Measurements from ENCODE around the gene FLRT1.

FLRT1 gene

GRCh38 chr11:64035576-64035975 lies at the start of gene FLRT1:
Gene FLRT1 (plus strand): TSS chr11:64035931. CDS start chr11:64116268, 80,337 bp downstream.
- DNase-seq, result no peak

DNA sequence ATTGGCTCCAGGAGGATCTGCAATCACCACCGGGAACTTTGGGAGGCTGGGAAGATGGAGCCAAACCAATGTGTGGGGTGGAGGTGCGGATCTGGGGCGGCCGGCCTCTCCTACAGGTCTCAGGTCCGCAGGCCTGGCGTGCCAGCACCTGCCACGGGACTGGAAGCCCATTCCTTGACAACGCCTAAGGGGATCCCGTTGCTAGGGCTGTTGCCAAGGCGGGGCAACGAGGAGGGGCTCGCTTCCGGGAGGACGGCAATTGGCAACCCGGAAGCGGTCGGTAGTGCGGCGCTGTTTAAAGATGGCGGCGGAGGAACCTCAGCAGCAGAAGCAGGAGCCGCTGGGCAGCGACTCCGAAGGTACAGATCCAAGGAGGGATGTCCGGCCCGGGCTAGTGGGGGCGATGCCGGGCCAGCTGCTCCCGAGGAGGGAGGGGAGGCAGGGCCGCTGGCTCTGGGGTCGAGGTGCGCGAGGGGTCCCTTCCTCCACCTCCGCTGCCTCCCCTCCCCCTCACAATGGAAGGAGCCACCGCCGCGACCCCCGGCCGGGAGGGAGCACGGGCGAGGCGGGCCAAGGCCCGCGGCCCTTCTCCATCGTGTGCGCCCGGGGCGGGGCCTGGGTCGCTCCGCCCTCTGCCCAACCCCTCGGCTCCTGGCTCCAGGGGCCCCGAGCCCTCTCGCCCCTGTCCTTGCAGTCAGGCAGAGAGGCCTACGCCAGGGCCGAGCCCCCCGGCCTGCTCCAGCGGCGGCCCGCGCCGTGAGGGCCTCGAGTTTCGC lies 49.4 kb upstream of the FLRT1 start, which contains the start of gene OTUB1:
Gene OTUB1 (plus strand): TSS at position 283 of the 776 bp plus-strand sequence. CDS start 19 bp downstream, at position 302.
- peak; percentile 85 for DNase-seq

GRCh38 chr11:63986932-63987513 lies 48.7 kb upstream of the FLRT1 start:
- DNase-seq, result no peak

GRCh38 chr11:63991558-63991957 lies 44.2 kb upstream of the FLRT1 start:
- DNase-seq, result no peak

DNA sequence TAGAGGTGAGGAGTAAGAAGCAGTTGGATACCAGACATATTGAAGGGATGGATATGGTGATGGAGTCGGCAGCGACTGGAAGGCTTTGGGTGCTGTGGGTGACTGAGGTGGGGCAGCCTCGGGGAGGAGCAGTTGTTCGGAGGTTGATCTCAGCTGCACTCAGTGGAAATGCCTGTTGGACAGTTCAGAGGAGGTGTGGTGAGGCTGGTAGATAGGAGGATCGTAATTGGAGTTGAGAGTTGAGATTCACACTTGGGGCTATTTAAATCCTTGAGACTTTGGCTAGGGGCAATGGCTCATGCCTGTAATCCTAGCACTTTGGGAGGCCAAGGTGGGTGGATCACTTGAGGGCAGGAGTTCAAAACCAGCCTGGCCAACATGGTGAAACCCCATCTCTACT lies 42.6 kb upstream of the FLRT1 start:
- DNase-seq, result no peak

- DNase-seq, result no peak
Observed at GRCh38 chr11:63993993-63994392, 41.7 kb upstream of the FLRT1 start.

DNA sequence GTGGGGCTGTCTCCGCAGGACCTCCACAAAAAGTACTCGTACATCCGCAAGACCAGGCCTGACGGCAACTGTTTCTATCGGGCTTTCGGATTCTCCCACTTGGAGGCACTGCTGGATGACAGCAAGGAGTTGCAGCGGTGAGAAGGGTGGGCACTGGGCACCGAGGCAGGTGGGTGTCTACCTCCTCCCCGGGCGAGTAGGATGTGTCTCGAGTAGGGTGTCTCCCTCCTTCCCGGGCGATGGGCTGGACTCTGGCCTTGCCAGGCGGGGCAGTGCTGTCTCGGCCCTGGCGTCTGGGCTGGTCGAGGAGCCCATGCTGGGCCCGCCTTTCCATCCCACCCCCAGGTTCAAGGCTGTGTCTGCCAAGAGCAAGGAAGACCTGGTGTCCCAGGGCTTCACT lies 39.2 kb upstream of the FLRT1 start:
- no peak for DNase-seq

DNA sequence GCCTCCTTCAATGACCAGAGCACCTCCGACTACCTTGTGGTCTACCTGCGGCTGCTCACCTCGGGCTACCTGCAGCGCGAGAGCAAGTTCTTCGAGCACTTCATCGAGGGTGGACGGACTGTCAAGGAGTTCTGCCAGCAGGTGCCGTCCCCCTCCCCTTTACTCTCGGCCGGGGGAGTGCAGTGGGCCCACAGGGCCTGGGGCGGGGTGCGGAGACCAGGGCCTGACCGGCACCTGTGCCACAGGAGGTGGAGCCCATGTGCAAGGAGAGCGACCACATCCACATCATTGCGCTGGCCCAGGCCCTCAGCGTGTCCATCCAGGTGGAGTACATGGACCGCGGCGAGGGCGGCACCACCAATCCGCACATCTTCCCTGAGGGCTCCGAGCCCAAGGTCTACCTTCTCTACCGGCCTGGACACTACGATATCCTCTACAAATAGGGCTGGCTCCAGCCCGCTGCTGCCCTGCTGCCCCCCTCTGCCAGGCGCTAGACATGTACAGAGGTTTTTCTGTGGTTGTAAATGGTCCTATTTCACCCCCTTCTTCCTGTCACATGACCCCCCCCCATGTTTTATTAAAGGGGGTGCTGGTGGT lies 38.5 kb upstream of the FLRT1 start:
- DNase-seq, result no peak

DNA sequence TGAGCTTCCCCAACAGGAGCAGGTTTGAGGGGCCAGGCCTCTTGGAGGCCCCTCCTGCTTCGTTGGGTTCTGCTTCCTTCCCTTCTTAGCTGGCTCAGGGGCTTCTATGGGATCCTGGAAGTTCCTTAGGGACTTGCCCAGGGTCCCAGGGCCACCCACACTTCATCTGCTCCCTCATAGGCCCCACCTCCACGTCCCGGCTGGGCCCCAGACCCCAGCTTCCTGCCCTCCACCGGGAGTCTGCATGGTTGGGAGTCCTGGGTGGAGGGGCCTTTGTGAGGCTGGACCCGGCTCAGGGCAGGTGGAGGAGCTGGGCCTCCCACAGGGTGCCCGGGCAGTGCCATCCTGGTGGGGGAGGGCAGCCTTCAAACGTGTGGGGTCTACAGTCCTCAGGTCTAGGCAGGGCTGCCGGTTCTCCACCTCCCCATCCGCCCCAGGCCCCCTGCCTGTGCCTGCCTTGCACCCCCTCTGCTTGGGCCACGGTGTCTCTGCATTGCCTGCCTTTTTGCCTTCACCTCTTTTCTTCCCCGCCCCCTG lies 37.9 kb upstream of the FLRT1 start:
- no peak for DNase-seq

GRCh38 chr11:63998558-63999348 lies 37.0 kb upstream of the FLRT1 start:
- no peak for DNase-seq

GRCh38 chr11:63999349-64000025 lies 36.2 kb upstream of the FLRT1 start:
- DNase-seq, result peak; percentile 47

- DNase-seq, result peak; percentile 66
Observed at GRCh38 chr11:64000026-64000739, 35.5 kb upstream of the FLRT1 start.

GRCh38 chr11:64000740-64001483 lies 34.8 kb upstream of the FLRT1 start:
- DNase-seq, result no peak

DNA sequence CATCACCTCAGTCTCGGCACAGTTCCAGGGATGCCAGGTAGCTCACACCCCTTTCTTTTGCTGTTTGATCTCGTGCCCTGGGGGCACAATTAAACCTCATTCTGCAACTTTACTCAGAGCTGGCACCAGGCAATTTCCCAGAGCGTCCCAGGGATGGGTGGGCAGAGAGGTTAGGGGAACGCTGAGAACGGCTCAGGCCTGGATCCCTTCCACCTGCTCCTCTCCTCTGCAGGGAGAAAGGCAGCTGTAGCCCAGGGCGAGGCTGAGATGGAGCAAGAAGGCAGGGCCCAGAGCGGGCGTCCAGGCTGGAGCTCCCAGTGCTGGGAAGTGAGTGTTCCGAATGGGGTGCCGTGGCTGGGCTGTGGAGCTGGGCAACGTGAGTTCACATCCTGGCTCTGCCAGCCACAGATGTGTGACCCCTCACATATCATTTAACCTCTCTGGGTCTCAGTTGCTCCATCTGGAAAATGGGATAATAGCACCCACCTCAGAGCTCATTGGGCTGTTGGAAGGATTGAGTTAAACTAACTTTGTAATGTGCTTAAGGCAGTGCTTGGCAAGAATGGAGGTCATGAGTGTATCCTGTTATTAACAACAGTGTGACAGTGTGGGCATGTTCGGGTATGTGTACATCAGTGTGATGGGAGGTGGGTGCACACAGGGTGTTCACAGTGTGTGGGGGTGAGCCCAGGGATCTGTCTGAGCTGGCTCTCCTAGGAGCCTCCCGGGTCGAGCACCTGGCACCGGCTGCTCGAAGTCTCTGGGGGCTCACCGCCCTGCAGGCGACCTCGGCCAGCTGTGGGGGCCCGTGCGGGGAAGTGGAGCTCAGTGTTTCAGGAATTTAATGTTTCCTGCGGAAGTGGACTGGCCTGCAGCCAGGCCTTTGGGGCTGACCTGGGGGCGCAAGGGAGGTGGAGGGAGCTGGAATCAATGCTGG lies 34.0 kb upstream of the FLRT1 start:
- no peak for DNase-seq

GRCh38 chr11:64003807-64004589 lies 31.7 kb upstream of the FLRT1 start:
- DNase-seq, result no peak

GRCh38 chr11:64004590-64004984 lies 31.1 kb upstream of the FLRT1 start:
- no peak for DNase-seq

- no peak for DNase-seq
Observed at GRCh38 chr11:64005691-64006090, 30.0 kb upstream of the FLRT1 start.

DNA sequence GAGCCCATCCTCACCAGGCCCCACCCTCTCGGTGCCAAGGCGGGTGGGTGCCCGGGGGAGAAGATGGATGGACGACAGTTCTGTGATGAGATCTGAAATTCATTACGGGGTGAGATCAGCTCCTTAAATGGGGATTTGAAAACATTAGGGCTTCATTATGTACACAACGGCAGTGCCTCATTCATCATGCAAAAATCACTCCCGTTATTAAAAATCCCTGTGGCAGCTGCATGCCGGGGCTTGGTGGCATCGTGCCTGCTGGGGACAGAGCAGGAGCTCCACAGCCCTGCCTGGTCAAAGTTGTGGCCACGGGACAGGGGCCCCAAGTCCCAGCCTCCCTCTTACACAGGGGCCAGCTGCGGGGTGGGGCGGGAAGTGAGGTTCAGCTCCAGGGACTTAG lies 29.3 kb upstream of the FLRT1 start:
- DNase-seq, result no peak

- no peak for DNase-seq
Observed at GRCh38 chr11:64007160-64007628, 28.5 kb upstream of the FLRT1 start.
